H9 (cell line): ENCODE data around the gene SRGAP1. TPM values are rescaled to one million over a fixed set of nuclear protein-coding genes. Genes with fewer than 3 reads are reported as not detected.

ENCODE experiments used
- DNase-seq: peaks from one replicate; pipeline ENCODE4 v3.0.0-alpha.2; 2017
- H2AFZ ChIP-seq: one replicate; pipeline ENCODE4 v1.6.1; 2013; ENCODE audit warnings: mild to moderate bottlenecking, low read length, control low read depth, moderate library complexity
- H2AK5ac ChIP-seq: 2 replicates; pipeline ENCODE4 v1.6.1; 2013; ENCODE audit warnings: low read length, control low read depth, mixed read lengths; ENCODE audit not compliant: insufficient read length
- H2BK120ac ChIP-seq: one replicate; pipeline ENCODE4 v1.6.1; 2013; ENCODE audit warnings: low read depth, mild to moderate bottlenecking, low read length, control low read depth, inconsistent platforms; ENCODE audit not compliant: poor library complexity, severe bottlenecking
- H2BK12ac ChIP-seq: 2 replicates; pipeline ENCODE4 v1.6.1; 2013; ENCODE audit warnings: low read length, control low read depth, mixed read lengths, low read depth; ENCODE audit not compliant: insufficient read length
- H2BK15ac ChIP-seq: 2 replicates; pipeline ENCODE4 v1.6.1; 2013; ENCODE audit warnings: low read depth, low read length, control low read depth
- H2BK20ac ChIP-seq: one replicate; pipeline ENCODE4 v1.6.1; 2013; ENCODE audit warnings: low read depth, mild to moderate bottlenecking, low read length, control low read depth, inconsistent platforms; ENCODE audit not compliant: poor library complexity, severe bottlenecking
- H2BK5ac ChIP-seq: 2 replicates; pipeline ENCODE4 v1.6.1; 2013; ENCODE audit warnings: low read length, control low read depth, mixed read lengths; ENCODE audit not compliant: insufficient read length
- H3K14ac ChIP-seq: 2 replicates; pipeline ENCODE4 v1.6.1; 2013; ENCODE audit warnings: low read length, control low read depth; ENCODE audit not compliant: insufficient read depth
- H3K18ac ChIP-seq: 2 replicates; pipeline ENCODE4 v1.6.1; 2013; ENCODE audit warnings: low read depth, mild to moderate bottlenecking, mixed read lengths, low read length, control low read depth; ENCODE audit not compliant: insufficient read length
- H3K23ac ChIP-seq: 2 replicates; pipeline ENCODE4 v1.6.1; 2013; ENCODE audit warnings: low read length, control low read depth, mixed read lengths, low read depth; ENCODE audit not compliant: insufficient read length
- H3K23me2 ChIP-seq: 2 replicates; pipeline ENCODE4 v1.6.1; 2013; ENCODE audit warnings: low read depth, mild to moderate bottlenecking, mixed read lengths, low read length, control low read depth; ENCODE audit not compliant: insufficient read length, poor library complexity, severe bottlenecking
- H3K27ac ChIP-seq: 2 replicates; pipeline ENCODE4 v1.5.1; 2013; ENCODE audit warnings: low read length, control low read depth, mixed read lengths, low read depth; ENCODE audit not compliant: insufficient read length
- H3K27me3 ChIP-seq: 2 replicates; pipeline ENCODE4 v1.6.1; 2013; ENCODE audit warnings: low read length, control low read depth, inconsistent platforms; ENCODE audit not compliant: insufficient read depth
- H3K4ac ChIP-seq: 2 replicates; pipeline ENCODE4 v1.6.1; 2013; ENCODE audit warnings: low read depth, mild to moderate bottlenecking, control low read depth, inconsistent platforms, low read length, moderate library complexity
- H3K4me1 ChIP-seq: 2 replicates; pipeline ENCODE4 v1.6.1; 2013; ENCODE audit warnings: low read length, control low read depth, inconsistent platforms; ENCODE audit not compliant: insufficient read depth
- H3K4me2 ChIP-seq: 2 replicates; pipeline ENCODE4 v1.6.1; 2013; ENCODE audit warnings: low read length, control low read depth, mixed read lengths; ENCODE audit not compliant: insufficient read length, insufficient read depth
- H3K56ac ChIP-seq: 2 replicates; pipeline ENCODE4 v1.6.1; 2013; ENCODE audit warnings: low read depth, mild to moderate bottlenecking, mixed read lengths, low read length, control low read depth; ENCODE audit not compliant: insufficient read length
- H3K79me1 ChIP-seq: 2 replicates; pipeline ENCODE4 v1.6.1; 2013; ENCODE audit warnings: low read depth, mild to moderate bottlenecking, moderate library complexity, low read length, control low read depth, inconsistent platforms; ENCODE audit not compliant: insufficient read depth, poor library complexity, severe bottlenecking
- H3K79me2 ChIP-seq: 2 replicates; pipeline ENCODE4 v1.6.1; 2013; ENCODE audit warnings: low read length, control low read depth, inconsistent platforms; ENCODE audit not compliant: insufficient read depth
- H3K9ac ChIP-seq: 2 replicates; pipeline ENCODE4 v1.6.1; 2013; ENCODE audit warnings: low read length, control low read depth, mixed read lengths; ENCODE audit not compliant: insufficient read length; ENCODE audit errors: extremely low read depth
- H3K9me3 ChIP-seq: one replicate; pipeline ENCODE4 v1.6.1; 2013; ENCODE audit warnings: low read depth, low read length, inconsistent platforms; ENCODE audit not compliant: control insufficient read depth
- H3T11ph ChIP-seq: one replicate; pipeline ENCODE4 v1.6.1; 2013; ENCODE audit warnings: mild to moderate bottlenecking, low read length, control low read depth, inconsistent platforms
- H4K20me1 ChIP-seq: one replicate; pipeline ENCODE4 v1.6.1; 2013; ENCODE audit not compliant: control insufficient read depth, insufficient read length, insufficient read depth
- H4K5ac ChIP-seq: 2 replicates; pipeline ENCODE4 v1.6.1; 2013; ENCODE audit warnings: low read depth, mild to moderate bottlenecking, mixed read lengths, low read length, control low read depth; ENCODE audit not compliant: insufficient read length
- H4K8ac ChIP-seq: replicated peaks from 2 replicates; pipeline ENCODE4 v1.6.1; 2013; ENCODE audit warnings: low read length, control low read depth, mixed read lengths, low read depth; ENCODE audit not compliant: insufficient read length
- H4K91ac ChIP-seq: 2 replicates; pipeline ENCODE4 v1.6.1; 2013; ENCODE audit warnings: low read depth, mild to moderate bottlenecking, moderate library complexity, mixed read lengths, low read length, control low read depth; ENCODE audit not compliant: insufficient read length
- H3K27ac Mint-ChIP-seq, 3 experiments: 2 replicates in 2 of 3; 3 replicates in 1 of 3; pipeline ENCODE4 v1.8.0; 2020 to 2021; ENCODE audit warnings: mixed read lengths in 3 of 3, mild to moderate bottlenecking in 1 of 3, moderate library complexity in 1 of 3
- H3K27me3 Mint-ChIP-seq: 2 replicates; pipeline ENCODE4 v1.8.0; 2021; ENCODE audit warnings: low read depth, mild to moderate bottlenecking, moderate library complexity, mixed read lengths
- H3K36me3 Mint-ChIP-seq, 3 experiments: 2 replicates in 2 of 3; 3 replicates in 1 of 3; pipeline ENCODE4 v1.8.0; 2020 to 2021; ENCODE audit warnings: low read depth in 3 of 3, mixed read lengths in 3 of 3; ENCODE audit not compliant: insufficient read depth in 1 of 3
- H3K4me1 Mint-ChIP-seq, 2 experiments: 2 replicates each; pipeline ENCODE4 v1.8.0; 2020; ENCODE audit warnings: mixed read lengths in 2 of 2
- H3K4me3 Mint-ChIP-seq, 2 experiments: 2 replicates in 1 of 2; 3 replicates in 1 of 2; pipeline ENCODE4 v1.8.0; 2020 to 2021; ENCODE audit warnings: mild to moderate bottlenecking in 2 of 2, mixed read lengths in 2 of 2, moderate library complexity in 1 of 2
- H3K9me3 Mint-ChIP-seq, 2 experiments: 2 replicates in 1 of 2; 3 replicates in 1 of 2; pipeline ENCODE4 v1.8.0; 2020; ENCODE audit warnings: mild to moderate bottlenecking in 2 of 2, mixed read lengths in 2 of 2, moderate library complexity in 1 of 2
- total RNA-seq: library from RNA; stranded (reverse); gene quantifications from 2 replicates; pipeline ENCODE4 v1.2.1, GENCODE V29; 2021
- TF ChIP-seq, protein P1 (sequence below): fragments of 200-600 bp; sonication (generic); conservative IDR thresholded peaks from 3 replicates; pipeline ENCODE4 v1.8.0; 2021; ENCODE audit warnings: antibody characterized with exemption, mild to moderate bottlenecking

Gene SRGAP1
- total RNA-seq, 1 experiment from 2014 or later: 4.8 TPM

DNA sequence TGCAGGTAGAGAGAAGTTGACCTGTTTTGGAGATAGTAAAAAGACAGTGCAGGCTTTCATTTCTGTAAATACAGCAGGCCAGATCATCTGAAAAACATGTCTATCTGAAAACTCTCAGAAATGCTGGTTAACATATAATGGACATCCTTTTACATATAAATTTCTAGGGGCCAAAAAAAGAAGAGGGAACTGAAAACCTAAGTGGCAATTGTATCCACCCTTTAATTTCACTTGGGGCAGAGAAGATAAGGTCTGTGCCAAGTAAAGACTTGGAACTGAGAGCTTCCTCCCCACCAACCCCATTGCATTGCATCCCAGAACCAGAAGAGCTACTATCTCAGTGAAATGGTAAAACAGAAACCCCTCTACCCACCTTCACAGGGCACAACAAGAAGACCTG, 141.0 kb downstream of the SRGAP1 start:
- Histone ChIP-seq H3K79me1 (no peaks in the 10 kb centered on the region), H3K56ac (no peak overlapping the region), H3K9ac (no peak overlapping the region), H2BK5ac (no peak overlapping the region), H2AK5ac (no peak overlapping the region), H3K27me3 (no peaks in the 10 kb centered on the region), H4K5ac (no peak overlapping the region), H3K18ac (no peak overlapping the region), H3T11ph (no peak overlapping the region), H2BK12ac (no peak overlapping the region), H3K23ac (no peak overlapping the region), H2AFZ (no peak overlapping the region), H3K14ac (no peak overlapping the region), H3K4ac (no peak overlapping the region), H3K27ac (no peak overlapping the region), H3K4me2 (no peak overlapping the region), H4K8ac (no peak overlapping the region), H2BK15ac (no peak overlapping the region), H3K79me2 (no peaks in the 10 kb centered on the region), H2BK120ac (no peak overlapping the region), H4K91ac (no peak overlapping the region), H3K9me3 (no peaks in the 10 kb centered on the region), H4K20me1 (no peaks in the 10 kb centered on the region), H2BK20ac (no peak overlapping the region), H3K4me1 (no peaks in the 10 kb centered on the region; the same call in 1 of the 2 replicates), H3K23me2 (no peaks in the 10 kb centered on the region)
- TF ChIP-seq, protein P1, sequence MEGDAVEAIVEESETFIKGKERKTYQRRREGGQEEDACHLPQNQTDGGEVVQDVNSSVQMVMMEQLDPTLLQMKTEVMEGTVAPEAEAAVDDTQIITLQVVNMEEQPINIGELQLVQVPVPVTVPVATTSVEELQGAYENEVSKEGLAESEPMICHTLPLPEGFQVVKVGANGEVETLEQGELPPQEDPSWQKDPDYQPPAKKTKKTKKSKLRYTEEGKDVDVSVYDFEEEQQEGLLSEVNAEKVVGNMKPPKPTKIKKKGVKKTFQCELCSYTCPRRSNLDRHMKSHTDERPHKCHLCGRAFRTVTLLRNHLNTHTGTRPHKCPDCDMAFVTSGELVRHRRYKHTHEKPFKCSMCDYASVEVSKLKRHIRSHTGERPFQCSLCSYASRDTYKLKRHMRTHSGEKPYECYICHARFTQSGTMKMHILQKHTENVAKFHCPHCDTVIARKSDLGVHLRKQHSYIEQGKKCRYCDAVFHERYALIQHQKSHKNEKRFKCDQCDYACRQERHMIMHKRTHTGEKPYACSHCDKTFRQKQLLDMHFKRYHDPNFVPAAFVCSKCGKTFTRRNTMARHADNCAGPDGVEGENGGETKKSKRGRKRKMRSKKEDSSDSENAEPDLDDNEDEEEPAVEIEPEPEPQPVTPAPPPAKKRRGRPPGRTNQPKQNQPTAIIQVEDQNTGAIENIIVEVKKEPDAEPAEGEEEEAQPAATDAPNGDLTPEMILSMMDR: no peak
- H3K9me3 Mint-ChIP-seq: no peaks in the 10 kb centered on the region
- peaks cover 0 to 2% of the 10 kb centered on the region in 2 experiments; a peak in 2 of 4 replicates for H3K4me1 Mint-ChIP-seq
- peaks cover 0 to 2% (median 0%) of the 10 kb centered on the region in 3 experiments; a peak in 2 of 7 replicates for H3K36me3 Mint-ChIP-seq
- H3K27ac Mint-ChIP-seq: no peak overlapping the region
- H3K27me3 Mint-ChIP-seq: no peaks in the 10 kb centered on the region
- no peak overlapping the region for H3K4me3 Mint-ChIP-seq
- DNase-seq: no peak
